A549 (cell line): ENCODE measurements around the gene MPST. TPM values are rescaled to one million over a fixed set of nuclear protein-coding genes. Genes with fewer than 3 reads are reported as not detected.

ENCODE experiments used
- ATAC-seq, 2 experiments: fragments of 200-7000 bp in 1 of 2; fragments of >200 bp in 1 of 2; cut with Nextera tagmentation in 1 of 2; cut with Tn5 transposase in 1 of 2; 3 replicates each; pipeline versions ENCODE4 v1.8.0 to v1.9.1; 2018 to 2020; ENCODE audit warnings: mild to moderate bottlenecking in 1 of 2, moderate library complexity in 1 of 2
- CTCF ChIA-PET: fragments of 300-600 bp; sonication (Branson Sonifier 250); formaldehyde crosslinking; extraction: SDS; loops from one replicate; lab custom pipeline; 2021; ENCODE audit warnings: antibody characterized with exemption, inconsistent platforms; lab: Yijun Ruan, JAX
- POLR2A ChIA-PET: fragments of 350-600 bp; formaldehyde crosslinking; extraction: SDS; loops from one replicate; lab custom pipeline; 2021; ENCODE audit warnings: antibody characterized with exemption, inconsistent platforms; lab: Yijun Ruan, JAX
- DNase-seq, 2 experiments: peaks; one replicate each; pipeline versions ENCODE4 v3.0.0 to v3.0.0-alpha.2; 2011 to 2016; ENCODE audit warnings: low read depth in 1 of 2, low spot score in 1 of 2
- FAIRE-seq: peaks from 2 replicates; lab custom pipeline; 2011; peaks lifted over from hg19 to GRCh38; lab: Jason Lieb, UNC
- H3K27ac ChIP-seq, 2 experiments: fragments of >200 bp; sonication (Bioruptor Twin); formaldehyde crosslinking; 3 replicates each; pipeline ENCODE4 v1.5.1; 2016 to 2017
- H3K4me1 ChIP-seq: fragments of >200 bp; sonication (Bioruptor Twin); formaldehyde crosslinking; 3 replicates; pipeline ENCODE4 v1.6.1; 2016
- H3K4me2 ChIP-seq: fragments of >200 bp; sonication (Bioruptor Twin); formaldehyde crosslinking; 3 replicates; pipeline ENCODE4 v1.6.1; 2016
- H3K4me3 ChIP-seq: fragments of >200 bp; sonication (Bioruptor Twin); formaldehyde crosslinking; 3 replicates; pipeline ENCODE4 v1.5.1; 2016
- H3K9me3 ChIP-seq: fragments of >200 bp; sonication (Bioruptor Twin); formaldehyde crosslinking; 3 replicates; pipeline ENCODE4 v1.6.1; 2016
- BCL3 ChIP-seq: fragments of >200 bp; sonication (Bioruptor Twin); formaldehyde crosslinking; IDR thresholded peaks from 3 replicates; pipeline ENCODE4 v1.6.1; 2016
- CHD2 ChIP-seq: fragments of 150-350 bp; IDR thresholded peaks from 2 replicates; pipeline ENCODE4 v1.6.1; 2014; ENCODE audit warnings: low read length; ENCODE audit not compliant: partially characterized antibody
- EHF ChIP-seq: fragments of 250-450 bp; sonication (Bioruptor Pico); IDR thresholded peaks from 2 replicates; pipeline ENCODE4 v1.5.0; 2020; ENCODE audit warnings: mild to moderate bottlenecking
- ELK1 ChIP-seq: fragments of 150-350 bp; IDR thresholded peaks from 2 replicates; pipeline ENCODE4 v1.6.1; 2014; ENCODE audit warnings: low read depth, mild to moderate bottlenecking, low read length
- GATA3 ChIP-seq: IDR thresholded peaks from 2 replicates; pipeline ENCODE4 v1.6.1; 2012; ENCODE audit warnings: borderline replicate concordance
- HDAC2 ChIP-seq: fragments of 200-600 bp; sonication (generic); IDR thresholded peaks from 2 replicates; pipeline ENCODE4 v1.6.1; 2016
- HOXB5 ChIP-seq: fragments of 250-450 bp; sonication (Bioruptor Pico); IDR thresholded peaks from 2 replicates; pipeline ENCODE4 v1.5.0; 2020; ENCODE audit warnings: mild to moderate bottlenecking, moderate library complexity
- JUN ChIP-seq, 2 experiments: fragments of >200 bp; sonication (Bioruptor Twin); formaldehyde crosslinking; IDR thresholded peaks; 2 replicates in 1 of 2; 3 replicates in 1 of 2; pipeline ENCODE4 v1.6.1; 2016 to 2017
- KDM5A ChIP-seq: fragments of 200-600 bp; sonication (generic); IDR thresholded peaks from 2 replicates; pipeline ENCODE4 v1.6.1; 2016; ENCODE audit warnings: antibody characterized with exemption, mild to moderate bottlenecking
- MAFK ChIP-seq: fragments of 450-650 bp; IDR thresholded peaks from 2 replicates; pipeline ENCODE4 v1.6.1; 2014; ENCODE audit not compliant: partially characterized antibody
- PBX3 ChIP-seq: IDR thresholded peaks from 2 replicates; pipeline ENCODE4 v1.6.1; 2012
- PHF8 ChIP-seq: fragments of 200-600 bp; sonication (generic); IDR thresholded peaks from 2 replicates; pipeline ENCODE4 v1.6.1; 2016; ENCODE audit warnings: low read depth, mild to moderate bottlenecking, antibody characterized with exemption, moderate library complexity, borderline replicate concordance
- POLR2A ChIP-seq: IDR thresholded peaks from 2 replicates; pipeline ENCODE4 v1.6.1; 2012; ENCODE audit warnings: mild to moderate bottlenecking, low read length
- RFX5 ChIP-seq: fragments of 450-650 bp; IDR thresholded peaks from 2 replicates; pipeline ENCODE4 v1.7.1; 2014; ENCODE audit warnings: antibody characterized with exemption, mild to moderate bottlenecking, moderate library complexity
- ZFP36 ChIP-seq: fragments of 450-650 bp; IDR thresholded peaks from 2 replicates; pipeline ENCODE4 v1.6.1; 2014; ENCODE audit warnings: borderline replicate concordance; ENCODE audit not compliant: partially characterized antibody
- WGBS: methylation state at CpG from one replicate; pipeline ENCODE4 v1.1.6; 2017; ENCODE audit errors: missing lambda C conversion rate; 5-methylcytosine and 5-hydroxymethylcytosine counted together
- polyA minus RNA-seq: library from RNA; depleted of rRNA, polyadenylated mRNA; stranded (reverse); fragments of >200 nt; gene quantifications from 2 replicates; pipeline ENCODE4 v1.2.3, GENCODE V29; 2011; rRNA and poly(A)+ RNA removed
- polyA plus RNA-seq, 4 experiments: library from polyadenylated mRNA; depleted of rRNA in 3 of 4; stranded (reverse); fragments of >200 nt; fragmentation: RNase III in 1 of 4; extraction: RNeasy Plus Mini Kit Qiagen cat#74134 plus additional on column Dnase treatment in 1 of 4; gene quantifications; 2 replicates in 3 of 4; 3 replicates in 1 of 4; pipeline ENCODE4 v1.2.3, GENCODE V29; 2011 to 2017

Gene MPST
- 40.6 and 44.2 TPM in 2 replicates for polyA plus RNA-seq (2011; rRNA removed)
- 109 and 153 TPM in 2 replicates for polyA plus RNA-seq (2012; cell fraction: cytosol; rRNA removed)
- 121 and 191 TPM in 2 replicates for polyA plus RNA-seq (2012; cell fraction: nucleus; rRNA removed)
- 55.4 to 63.3 TPM (median 61.8 TPM) in 3 replicates for polyA plus RNA-seq (2017; fragmentation: RNase III; extraction: RNeasy Plus Mini Kit Qiagen cat#74134 plus additional on column Dnase treatment)
- 20.0 and 24.3 TPM in 2 replicates for polyA minus RNA-seq

GRCh38 chr22:37019309-37020191 is at the start of gene MPST, which contains the start of gene TST:
TSS of gene MPST (plus strand) at chr22:37019742. CDS start at chr22:37019837, 95 bp downstream.
TSS of gene TST (minus strand) at chr22:37019447. CDS start at chr22:37018732, 715 bp downstream.
- WGBS = 0% methylated on average over 2 of the region's 107 CpGs
- FAIRE-seq = no peak
- Histone ChIP-seq H3K4me1 (peaks cover 53% of the 10 kb centered on the region), H3K27ac (peak within 1 kb of the TSS; percentile 99 to 100)
- TF ChIP-seq JUN (IDR thresholded peaks at IDR 0.05) (peak; percentile 40 to 68; a peak in 3 of 5 replicates), POLR2A (peak; percentile 49), KDM5A (no peak), PHF8 (peak; percentile 33; the same call in 1 of the 2 replicates), BCL3 (0 out of 3 replicates have a peak, but pooled peaks have one; percentile 70)
- TF ChIP-seq, all 56 proteins: peak for 4
- Histone ChIP-seq H3K4me3 (peak within 1 kb of the TSS; percentile 98), H3K4me2 (peak within 1 kb of the TSS; percentile 71), H3K9me3 (no peaks in the 10 kb centered on the region)
- DNase-seq = peak in 1 of 2 experiments; percentile 63
- ATAC-seq = peak; percentile 90 to 91
- POLR2A ChIA-PET = interaction anchor here (0.7 to 3.3 kb wide), 4 partner anchors 13 to 178 kb away, joined by 3 to 15 read pairs (median 5); no protein-coding TSS in a partner anchor
- CTCF ChIA-PET = interaction anchor here (0.9 to 9.0 kb wide), 9 partner anchors 9 to 157 kb away, joined by 3 to 79 read pairs (median 3); no protein-coding TSS in a partner anchor

DNA sequence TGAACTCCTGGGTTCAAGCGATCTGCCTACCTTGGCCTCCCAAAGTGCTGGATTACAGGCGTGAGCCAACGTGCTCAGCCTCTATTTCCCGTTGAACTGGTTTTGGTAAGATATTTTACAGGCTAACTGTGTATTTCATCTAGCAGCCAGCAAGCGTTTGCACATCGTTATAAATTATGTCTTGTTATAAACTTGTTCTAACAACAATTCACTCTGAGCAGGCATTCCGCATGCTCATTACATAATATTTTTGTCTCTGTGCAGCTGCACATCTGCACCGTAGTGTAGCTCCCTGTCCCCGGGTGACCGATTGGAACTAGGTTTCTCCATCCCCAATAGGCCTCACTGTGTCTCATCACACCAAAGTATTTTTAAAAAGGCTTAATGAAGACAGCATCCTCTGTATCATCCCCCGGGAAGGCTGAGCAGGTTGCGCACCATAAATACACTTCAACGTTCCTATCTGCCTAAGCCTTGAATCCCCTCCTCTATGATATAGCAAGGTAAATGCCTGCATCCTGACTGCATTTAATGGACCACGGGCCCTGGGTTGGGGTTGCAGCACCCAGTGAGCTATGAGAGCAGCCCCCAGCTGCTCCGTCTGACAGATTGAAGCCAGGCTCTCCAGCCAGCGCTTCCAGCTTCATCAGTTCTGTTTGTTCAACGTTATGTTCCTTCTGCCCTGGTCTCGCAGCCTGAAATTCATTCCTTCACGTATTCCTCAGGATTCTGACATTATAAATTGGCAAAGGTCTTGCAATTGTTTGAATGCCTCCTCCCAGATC is 48.0 kb upstream of the MPST start:
- no peaks in the 10 kb centered on the region for H3K9me3 ChIP-seq
- H3K4me1 ChIP-seq = no peaks in the 10 kb centered on the region
- CTCF ChIA-PET = interaction anchor here (1.1 to 2.2 kb wide), 6 partner anchors 8 to 116 kb away, joined by 3 to 10 read pairs (median 5); no protein-coding TSS in a partner anchor
- H3K4me3 ChIP-seq = no peak overlapping the region
- POLR2A ChIA-PET = no interaction called here
- FAIRE-seq (no peak), ATAC-seq (no peak), DNase-seq (no peak)
- TF ChIP-seq CHD2 = no peak
- TF ChIP-seq HOXB5 (CRISPR knock-in tag) = no peak
- no peak for TF ChIP-seq GATA3
- no peak for TF ChIP-seq RFX5
- TF ChIP-seq ZFP36 = no peak
- TF ChIP-seq BCL3 = no peak
- no peak for TF ChIP-seq EHF (CRISPR knock-in tag)
- no peak for TF ChIP-seq HDAC2
- TF ChIP-seq MAFK = no peak
- WGBS = 82% methylated on average over 19 of the region's 19 CpGs
- no peak overlapping the region for H3K27ac ChIP-seq
- no peak overlapping the region for H3K4me2 ChIP-seq

DNA sequence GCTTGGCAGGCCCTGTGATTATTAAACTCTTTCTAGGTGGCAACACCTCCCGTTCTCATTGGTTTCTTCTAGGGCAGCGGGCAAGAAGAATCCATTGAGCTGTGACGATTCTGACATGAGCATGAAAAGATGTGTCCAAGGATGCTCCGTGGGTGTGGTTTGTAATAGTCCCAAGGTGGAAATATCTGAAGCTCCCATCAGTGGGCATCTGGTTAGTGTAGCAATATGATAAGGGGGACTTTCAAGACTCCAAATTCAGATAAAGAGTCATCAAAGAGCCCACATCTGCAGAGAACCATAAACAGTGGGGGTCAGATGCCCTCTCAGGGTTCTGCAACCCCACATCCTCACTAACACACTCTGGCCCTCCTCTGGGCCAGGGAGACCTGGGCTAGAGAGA is 42.9 kb upstream of the MPST start:
- Histone ChIP-seq H3K27ac (no peak overlapping the region), H3K4me3 (no peak overlapping the region), H3K4me1 (no peaks in the 10 kb centered on the region), H3K4me2 (no peak overlapping the region), H3K9me3 (no peaks in the 10 kb centered on the region)
- TF ChIP-seq PBX3 (no peak), ELK1 (no peak), HDAC2 (no peak)
- CTCF ChIA-PET = interaction anchor here (0.8 to 5.9 kb wide), 30 partner anchors 10 to 301 kb away, joined by 3 to 53 read pairs (median 5); partner anchors contain the start of genes MPST and TST
- 90% methylated on average over 4 of the region's 4 CpGs for WGBS
- DNase-seq (no peak), ATAC-seq (no peak), FAIRE-seq (no peak)
- POLR2A ChIA-PET = interaction anchor here (0.6 kb wide), 1 partner anchor 49 kb away, joined by 3 read pairs; no protein-coding TSS in a partner anchor
